ENCODE results near the gene FSTL4. TPM values are rescaled to one million over a fixed set of nuclear protein-coding genes. Genes with fewer than 3 reads are reported as not detected.

The FSTL4 gene
- total and polyA plus RNA-seq, 2 of the 4 experiments (the other 2 are of a cell fraction) = 0.18 TPM; not detected in 1

DNA sequence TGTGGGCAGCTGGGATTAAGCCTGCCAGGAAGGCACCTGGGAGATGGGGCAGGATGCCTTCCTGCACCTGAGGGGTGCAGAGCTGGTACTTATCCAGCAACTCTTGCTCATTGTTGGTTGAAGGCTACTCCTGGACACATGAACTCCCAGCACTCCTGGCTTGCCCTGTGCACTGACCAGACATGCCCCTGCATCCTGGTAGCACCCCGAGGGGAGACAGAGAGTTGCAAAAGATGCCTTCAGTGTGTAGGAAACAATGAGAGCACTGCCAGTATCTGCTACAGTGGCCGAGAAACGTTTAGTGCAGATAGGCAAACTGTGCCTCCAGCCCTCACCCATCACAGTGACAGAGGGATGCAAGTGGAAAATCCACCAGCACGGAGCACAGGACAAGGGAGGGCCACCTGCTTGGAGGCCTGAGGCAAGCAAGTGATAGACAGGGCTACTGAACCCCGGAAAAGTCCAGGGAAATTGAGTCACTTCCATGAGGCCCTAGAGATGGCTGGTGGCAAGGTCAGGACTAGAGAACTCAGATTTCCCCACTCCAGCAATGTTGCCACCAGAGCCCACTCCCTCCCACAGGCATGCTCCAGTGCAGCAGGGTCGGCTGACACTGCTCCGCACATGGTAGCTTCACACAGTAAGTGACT is 171.1 kb downstream of the FSTL4 start:
- H4K8ac ChIP-seq (ENCODE audit: low read depth in 2 of 2, low read length in 2 of 2) = no peak overlapping the region
- in situ Hi-C loops (cut with MboI; ENCODE audit: low sequenced_read_pairs) = no loop called here
- DNase-seq = no peak
- no peak overlapping the region for H3K14ac ChIP-seq (replicated peaks; ENCODE audit: low read depth, low read length)
- WGBS, 2 experiments (ENCODE audit: extremely low coverage in 2 of 2, insufficient read length in 1 of 2) = 67% methylated on average over 2 of the region's 7 CpGs; no CpG with 5 or more reads in 1 of the 2 experiments
- no peak overlapping the region for H3K9ac ChIP-seq (ENCODE audit: low read depth, low read length)
- no peaks in the 10 kb centered on the region; the same call in 1 of the 2 replicates for H3K27me3 ChIP-seq (ENCODE audit: control insufficient read depth, insufficient read depth, low read length)
- H3K79me1 ChIP-seq (ENCODE audit: low read depth in 1 of 2, low read length in 2 of 2) = no peaks in the 10 kb centered on the region
- H2BK5ac ChIP-seq (ENCODE audit: low read depth, low read length, poor library complexity, severe bottlenecking) = no peak overlapping the region
- no peak overlapping the region for H2BK120ac ChIP-seq (ENCODE audit: low read depth, low read length)
- no peak overlapping the region for H4K5ac ChIP-seq (ENCODE audit: low read depth, low read length)
- H3K36me3 ChIP-seq (ENCODE audit: control insufficient read depth, insufficient read depth, low read length) = no peaks in the 10 kb centered on the region
- no peaks in the 10 kb centered on the region for H3K9me1 ChIP-seq (ENCODE audit: insufficient read depth, low read length)
- no peak overlapping the region for H3K4me3 ChIP-seq (ENCODE audit: insufficient read depth, low read depth, low read length)
- H3K4ac ChIP-seq (ENCODE audit: low read depth, low read length) = no peak overlapping the region
- H4K91ac ChIP-seq (ENCODE audit: insufficient read depth, low read depth, low read length) = no peak overlapping the region
- no peak overlapping the region for H2BK20ac ChIP-seq (ENCODE audit: low read depth, low read length)
- no peak overlapping the region for H3K23ac ChIP-seq (ENCODE audit: low read depth, low read length)
- CTCF ChIA-PET = no interaction called here
- no peak overlapping the region for H2AFZ ChIP-seq (replicated peaks; ENCODE audit: low read length, poor library complexity)
- H4K20me1 ChIP-seq (ENCODE audit: insufficient read depth, low read length) = no peaks in the 10 kb centered on the region
- no peak overlapping the region for H2BK15ac ChIP-seq (ENCODE audit: low read depth, low read length)
- H3K56ac ChIP-seq (ENCODE audit: extremely low read depth, insufficient read depth, low read length) = no peak overlapping the region
- no peak for ATAC-seq (ENCODE audit: low read depth)
- no peak overlapping the region for H3K4me2 ChIP-seq (ENCODE audit: low read depth, low read length)
- no peak overlapping the region for H2AK5ac ChIP-seq (ENCODE audit: low read depth, low read length)
- no peak overlapping the region for H3K27ac ChIP-seq (ENCODE audit: insufficient read depth, low read length)
- intact Hi-C loops (cut with micrococcal nuclease) = no loop called here
- no peaks in the 10 kb centered on the region for H3K9me3 ChIP-seq (ENCODE audit: control insufficient read depth, insufficient read depth, low read length)
- H3K18ac ChIP-seq (ENCODE audit: low read depth, low read length) = no peak overlapping the region
- no peak overlapping the region for H2AK9ac ChIP-seq (replicated peaks; ENCODE audit: low read depth, low read length, poor library complexity)
- TF ChIP-seq, protein P1, sequence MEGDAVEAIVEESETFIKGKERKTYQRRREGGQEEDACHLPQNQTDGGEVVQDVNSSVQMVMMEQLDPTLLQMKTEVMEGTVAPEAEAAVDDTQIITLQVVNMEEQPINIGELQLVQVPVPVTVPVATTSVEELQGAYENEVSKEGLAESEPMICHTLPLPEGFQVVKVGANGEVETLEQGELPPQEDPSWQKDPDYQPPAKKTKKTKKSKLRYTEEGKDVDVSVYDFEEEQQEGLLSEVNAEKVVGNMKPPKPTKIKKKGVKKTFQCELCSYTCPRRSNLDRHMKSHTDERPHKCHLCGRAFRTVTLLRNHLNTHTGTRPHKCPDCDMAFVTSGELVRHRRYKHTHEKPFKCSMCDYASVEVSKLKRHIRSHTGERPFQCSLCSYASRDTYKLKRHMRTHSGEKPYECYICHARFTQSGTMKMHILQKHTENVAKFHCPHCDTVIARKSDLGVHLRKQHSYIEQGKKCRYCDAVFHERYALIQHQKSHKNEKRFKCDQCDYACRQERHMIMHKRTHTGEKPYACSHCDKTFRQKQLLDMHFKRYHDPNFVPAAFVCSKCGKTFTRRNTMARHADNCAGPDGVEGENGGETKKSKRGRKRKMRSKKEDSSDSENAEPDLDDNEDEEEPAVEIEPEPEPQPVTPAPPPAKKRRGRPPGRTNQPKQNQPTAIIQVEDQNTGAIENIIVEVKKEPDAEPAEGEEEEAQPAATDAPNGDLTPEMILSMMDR (conservative IDR thresholded peaks at IDR 0.05; ENCODE audit: low read depth, low read length) = no peak
- TF ChIP-seq POLR2A (IDR thresholded peaks at IDR 0.05; ENCODE audit: low read depth, low read length) = no peak
- TF ChIP-seq BHLHE40 (IDR thresholded peaks at IDR 0.05; ENCODE audit: low read depth, low read length) = no peak
- TF ChIP-seq MAFK (IDR thresholded peaks at IDR 0.05; ENCODE audit: low read depth, low read length) = no peak
- TF ChIP-seq SMC3 (IDR thresholded peaks at IDR 0.05; ENCODE audit: low read depth, low read length) = no peak
- no peak for TF ChIP-seq CEBPB (IDR thresholded peaks at IDR 0.05; ENCODE audit: low read depth, low read length)
- TF ChIP-seq, protein P2, sequence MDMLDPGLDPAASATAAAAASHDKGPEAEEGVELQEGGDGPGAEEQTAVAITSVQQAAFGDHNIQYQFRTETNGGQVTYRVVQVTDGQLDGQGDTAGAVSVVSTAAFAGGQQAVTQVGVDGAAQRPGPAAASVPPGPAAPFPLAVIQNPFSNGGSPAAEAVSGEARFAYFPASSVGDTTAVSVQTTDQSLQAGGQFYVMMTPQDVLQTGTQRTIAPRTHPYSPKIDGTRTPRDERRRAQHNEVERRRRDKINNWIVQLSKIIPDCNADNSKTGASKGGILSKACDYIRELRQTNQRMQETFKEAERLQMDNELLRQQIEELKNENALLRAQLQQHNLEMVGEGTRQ (IDR thresholded peaks at IDR 0.05; ENCODE audit: low read depth, low read length) = no peak
- TF ChIP-seq CHD1 (IDR thresholded peaks at IDR 0.05; ENCODE audit: low read depth, low read length) = no peak
- TF ChIP-seq RFX5 (IDR thresholded peaks at IDR 0.05; ENCODE audit: low read depth, low read length) = no peak
- no peak for TF ChIP-seq RAD21 (IDR thresholded peaks at IDR 0.05; ENCODE audit: low read length)
- TF ChIP-seq NFE2L2 (IDR thresholded peaks at IDR 0.05; ENCODE audit: low read depth, low read length) = no peak
- no peak for TF ChIP-seq RCOR1 (IDR thresholded peaks at IDR 0.05; ENCODE audit: insufficient replicate concordance, low read length)
- H3K4me1 ChIP-seq (ENCODE audit: control insufficient read depth, insufficient read depth, low read length) = no peaks in the 10 kb centered on the region
- dilution Hi-C loops (cut with HindIII; ENCODE audit: low sequenced_read_pairs, unreplicated experiment) = no loop called here
- BruUV-seq (replicated peaks) = no TSS peak
- POLR2A ChIA-PET (ENCODE audit: unreplicated experiment) = no interaction called here

Measured in IMR-90 (cell line).